ENCODE data around the gene SKA1. TPM values are rescaled to one million over a fixed set of nuclear protein-coding genes. Genes with fewer than 3 reads are reported as not detected.
A peak's percentile ranks its signal among the peaks of the same experiment; 100 is the strongest.

SKA1 gene, protein sequence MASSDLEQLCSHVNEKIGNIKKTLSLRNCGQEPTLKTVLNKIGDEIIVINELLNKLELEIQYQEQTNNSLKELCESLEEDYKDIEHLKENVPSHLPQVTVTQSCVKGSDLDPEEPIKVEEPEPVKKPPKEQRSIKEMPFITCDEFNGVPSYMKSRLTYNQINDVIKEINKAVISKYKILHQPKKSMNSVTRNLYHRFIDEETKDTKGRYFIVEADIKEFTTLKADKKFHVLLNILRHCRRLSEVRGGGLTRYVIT
- 1 to 10 TPM in 1 of 4 donors, under 1 TPM in 3; 0.51 to 2.9 (median 0.92) TPM for total RNA-seq

DNA sequence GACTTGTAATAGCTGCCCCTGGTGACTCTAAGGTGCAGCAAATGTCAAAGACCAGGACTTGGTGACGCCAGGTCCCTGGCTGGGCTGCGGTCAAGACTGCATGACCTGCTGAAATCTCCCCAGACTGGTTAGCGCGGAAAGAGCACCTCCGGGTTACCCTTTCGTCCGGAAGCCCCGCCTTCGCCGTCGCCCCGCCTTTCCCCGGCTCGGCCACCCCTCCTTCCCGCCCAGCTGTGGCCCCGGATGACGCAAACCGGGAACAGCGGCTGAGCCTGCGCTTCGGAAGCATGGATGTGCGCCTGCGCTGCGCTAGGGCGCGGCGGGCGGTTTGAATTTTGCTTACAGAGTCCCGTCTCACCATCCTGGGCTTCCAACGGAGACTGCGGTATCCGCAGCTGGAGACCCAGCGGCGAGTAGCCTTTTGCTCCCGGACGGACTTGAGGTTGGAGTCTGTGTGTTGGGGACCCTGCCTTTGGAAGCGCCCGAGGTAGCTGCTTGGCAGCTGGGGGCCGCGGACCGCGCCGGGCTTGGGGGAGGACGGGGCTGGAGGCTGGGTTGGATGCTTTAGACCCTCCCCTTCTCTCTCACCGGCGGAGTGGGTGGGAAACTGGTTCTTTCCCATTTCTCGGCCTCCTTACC lies at the start of gene SKA1:
SKA1 (plus strand) TSS at position 294 of the 639 bp plus-strand sequence. CDS start 785 bp downstream, outside the sequence.
- peak within 1 kb of the TSS; percentile 56 for H3K27ac ChIP-seq
- H3K27me3 ChIP-seq: no peaks in the 10 kb centered on the region
- H3K36me3 ChIP-seq: no peaks in the 10 kb centered on the region
- under 1% methylated on average over 31 of the region's 47 CpGs for WGBS
- peak; percentile 91 to 94 for DNase-seq (ENCODE audit: low spot score in 2 of 2)
- TF ChIP-seq, protein P1, sequence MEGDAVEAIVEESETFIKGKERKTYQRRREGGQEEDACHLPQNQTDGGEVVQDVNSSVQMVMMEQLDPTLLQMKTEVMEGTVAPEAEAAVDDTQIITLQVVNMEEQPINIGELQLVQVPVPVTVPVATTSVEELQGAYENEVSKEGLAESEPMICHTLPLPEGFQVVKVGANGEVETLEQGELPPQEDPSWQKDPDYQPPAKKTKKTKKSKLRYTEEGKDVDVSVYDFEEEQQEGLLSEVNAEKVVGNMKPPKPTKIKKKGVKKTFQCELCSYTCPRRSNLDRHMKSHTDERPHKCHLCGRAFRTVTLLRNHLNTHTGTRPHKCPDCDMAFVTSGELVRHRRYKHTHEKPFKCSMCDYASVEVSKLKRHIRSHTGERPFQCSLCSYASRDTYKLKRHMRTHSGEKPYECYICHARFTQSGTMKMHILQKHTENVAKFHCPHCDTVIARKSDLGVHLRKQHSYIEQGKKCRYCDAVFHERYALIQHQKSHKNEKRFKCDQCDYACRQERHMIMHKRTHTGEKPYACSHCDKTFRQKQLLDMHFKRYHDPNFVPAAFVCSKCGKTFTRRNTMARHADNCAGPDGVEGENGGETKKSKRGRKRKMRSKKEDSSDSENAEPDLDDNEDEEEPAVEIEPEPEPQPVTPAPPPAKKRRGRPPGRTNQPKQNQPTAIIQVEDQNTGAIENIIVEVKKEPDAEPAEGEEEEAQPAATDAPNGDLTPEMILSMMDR (IDR thresholded peaks at IDR 0.05): no peak
- TF ChIP-seq POLR2A (IDR thresholded peaks at IDR 0.05) (no peak), POLR2AphosphoS5 (IDR thresholded peaks at IDR 0.05) (no peak), EP300 (IDR thresholded peaks at IDR 0.05) (no peak)
- H3K4me1 ChIP-seq: peaks cover 14% of the 10 kb centered on the region
- H3K9me3 ChIP-seq: peaks cover under 1% of the 10 kb centered on the region
- peak within 1 kb of the TSS; percentile 63 for H3K4me3 ChIP-seq

DNA sequence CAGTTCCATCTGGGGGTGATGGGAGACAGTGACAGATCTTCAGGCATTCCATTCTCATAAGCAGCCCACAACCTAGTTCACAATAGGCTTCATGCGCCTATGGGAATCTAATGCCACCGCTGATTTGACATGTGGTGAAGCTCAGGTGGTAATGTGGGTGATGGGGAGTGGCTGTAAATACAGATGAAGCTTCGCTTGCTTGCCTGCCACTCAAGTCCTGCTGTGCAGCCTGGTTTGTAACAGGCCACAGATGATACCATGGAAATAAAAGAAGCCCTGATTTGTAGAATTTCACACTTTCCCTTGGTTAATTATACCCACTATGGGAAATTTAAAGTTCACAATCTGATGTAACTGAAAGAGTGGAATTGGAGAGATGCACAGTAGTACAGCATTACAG lies 46.9 kb upstream of the SKA1 start:
- WGBS: 80% methylated on average over 3 of the region's 3 CpGs
- DNase-seq (ENCODE audit: low spot score in 2 of 2): no peak
- no peaks in the 10 kb centered on the region for H3K4me1 ChIP-seq

DNA sequence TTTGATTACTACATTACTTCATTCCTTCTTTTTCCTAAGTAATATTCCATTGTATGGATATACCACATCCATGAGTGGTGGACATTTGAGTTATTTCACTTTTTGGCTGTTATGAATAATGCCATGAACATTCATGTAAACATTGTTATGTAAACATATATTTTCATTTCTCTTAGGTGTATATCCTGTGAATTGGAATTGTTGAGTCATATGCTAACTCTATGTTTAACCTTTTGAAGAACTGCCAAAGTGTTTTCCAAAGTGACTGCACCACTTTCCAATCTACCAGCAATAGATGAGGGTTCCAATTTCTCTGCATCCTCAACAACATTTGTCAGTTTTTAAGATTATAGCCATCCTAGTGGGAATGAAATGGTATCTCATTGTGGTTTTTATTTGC lies 44.7 kb upstream of the SKA1 start:
- DNase-seq (ENCODE audit: low spot score in 2 of 2): no peak
- no peaks in the 10 kb centered on the region for H3K4me1 ChIP-seq
- TF ChIP-seq, protein P1 (IDR thresholded peaks at IDR 0.05): no peak
- TF ChIP-seq POLR2A (IDR thresholded peaks at IDR 0.05) (no peak), POLR2AphosphoS5 (IDR thresholded peaks at IDR 0.05) (no peak), EP300 (IDR thresholded peaks at IDR 0.05) (no peak)
- H3K36me3 ChIP-seq: no peaks in the 10 kb centered on the region
- no peak overlapping the region for H3K4me3 ChIP-seq
- H3K9me3 ChIP-seq: no peaks in the 10 kb centered on the region
- H3K27ac ChIP-seq: no peak overlapping the region
- no peaks in the 10 kb centered on the region for H3K27me3 ChIP-seq

More for the DNA sequence above, 46.9 kb upstream of the SKA1 start:
- Histone ChIP-seq H3K9me3 (no peaks in the 10 kb centered on the region), H3K4me3 (no peak overlapping the region), H3K27ac (no peak overlapping the region), H3K36me3 (no peaks in the 10 kb centered on the region), H3K27me3 (no peaks in the 10 kb centered on the region)
- TF ChIP-seq, protein P1 (IDR thresholded peaks at IDR 0.05): no peak
- TF ChIP-seq POLR2A (IDR thresholded peaks at IDR 0.05) (no peak), EP300 (IDR thresholded peaks at IDR 0.05) (no peak), POLR2AphosphoS5 (IDR thresholded peaks at IDR 0.05) (no peak)

DNA sequence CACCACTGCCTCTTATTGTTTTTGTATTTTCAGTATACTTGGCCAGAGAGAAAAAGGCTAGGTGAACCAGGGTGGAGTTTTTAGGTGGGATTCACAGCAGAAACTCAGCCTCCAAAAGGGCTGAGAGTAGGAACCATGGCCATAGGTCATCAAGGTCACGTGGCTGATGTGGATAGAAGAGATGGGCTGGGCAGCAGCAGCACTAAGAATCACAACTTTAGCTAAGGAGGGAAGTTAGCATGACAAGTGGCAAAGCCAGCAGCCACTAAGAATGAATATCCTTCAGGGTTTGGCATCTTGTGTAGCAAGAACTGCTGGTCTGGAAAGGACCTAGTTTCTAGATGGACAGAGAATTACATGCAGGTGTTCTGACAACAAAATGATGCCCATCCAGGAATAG lies 43.2 kb upstream of the SKA1 start:
- WGBS: 81% methylated on average over 1 of the region's 1 CpG
- no peak for TF ChIP-seq POLR2A (IDR thresholded peaks at IDR 0.05)
- TF ChIP-seq, protein P1 (IDR thresholded peaks at IDR 0.05): no peak
- no peak for TF ChIP-seq EP300 (IDR thresholded peaks at IDR 0.05)

DNA sequence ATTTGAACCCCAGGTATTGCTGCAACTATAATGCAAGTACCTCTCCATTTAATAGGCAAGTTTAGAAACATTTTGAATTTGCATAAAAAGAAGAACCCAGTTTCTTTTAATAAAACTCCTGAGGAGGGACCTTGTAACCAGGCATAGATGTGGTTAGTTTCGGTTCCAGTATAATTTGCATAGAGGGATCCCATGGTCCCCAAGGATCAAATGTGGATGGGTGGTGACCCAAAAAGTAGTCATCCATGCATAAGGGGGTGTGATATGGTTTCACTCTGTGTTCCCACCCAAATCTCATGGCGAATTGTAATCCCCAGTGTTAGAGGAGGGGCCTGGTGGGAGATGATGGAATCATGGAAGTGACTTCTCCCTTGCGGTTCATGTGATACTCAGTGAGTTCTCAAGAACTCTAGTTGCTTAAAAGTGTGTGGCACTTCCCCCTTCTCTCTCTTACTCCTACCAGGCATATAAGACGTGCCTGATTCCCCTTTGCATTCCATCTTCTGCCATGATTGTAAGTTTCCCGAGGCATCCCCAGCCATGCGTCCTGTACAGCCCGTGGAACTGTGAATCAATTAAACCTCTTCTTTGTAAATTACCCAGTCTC lies 40.2 kb upstream of the SKA1 start:
- Histone ChIP-seq H3K27me3 (peaks cover 3% of the 10 kb centered on the region), H3K36me3 (no peaks in the 10 kb centered on the region), H3K4me1 (no peaks in the 10 kb centered on the region), H3K9me3 (no peaks in the 10 kb centered on the region), H3K4me3 (no peak overlapping the region), H3K27ac (no peak overlapping the region)
- DNase-seq (ENCODE audit: low spot score in 2 of 2): no peak
- WGBS: 79% methylated on average over 7 of the region's 7 CpGs
- TF ChIP-seq POLR2A (IDR thresholded peaks at IDR 0.05) (no peak), POLR2AphosphoS5 (IDR thresholded peaks at IDR 0.05) (no peak)

More for the DNA sequence above, 43.2 kb upstream of the SKA1 start:
- no peaks in the 10 kb centered on the region for H3K27me3 ChIP-seq
- H3K9me3 ChIP-seq: no peaks in the 10 kb centered on the region
- H3K4me3 ChIP-seq: no peak overlapping the region
- no peak overlapping the region for H3K27ac ChIP-seq
- no peak for DNase-seq (ENCODE audit: low spot score in 2 of 2)
- H3K36me3 ChIP-seq: no peaks in the 10 kb centered on the region
- no peaks in the 10 kb centered on the region for H3K4me1 ChIP-seq

Data from suprapubic skin (tissue), 4 donors.